Mammary epithelial cell (primary cell): Measurements from ENCODE around the gene COL18A1.

Experiments used
- CTCF ChIP-seq, 2 donors: IDR thresholded peaks in 1 of 2; conservative IDR thresholded peaks in 1 of 2; 2 replicates each; pipeline ENCODE4 v1.5.1; 2011 to 2012; ENCODE audit warnings: inconsistent platforms in 2 of 2, low read length in 2 of 2, mild to moderate bottlenecking in 2 of 2, control low read depth in 1 of 2, low read depth in 1 of 2; ENCODE audit not compliant: insufficient read depth in 1 of 2; ENCODE audit errors: extremely low read depth in 1 of 2
- EZH2 ChIP-seq: IDR thresholded peaks from 2 replicates; pipeline ENCODE4 v1.6.1; 2012; ENCODE audit warnings: low read length, inconsistent platforms, borderline replicate concordance

- no peak for TF ChIP-seq CTCF (conservative IDR thresholded peaks at IDR 0.05 in 1 of 2, IDR thresholded peaks at IDR 0.05 in 1 of 2; ENCODE audit: extremely low read depth in 1 of 2, insufficient read depth in 1 of 2, low read depth in 1 of 2, low read length in 2 of 2)
- no peak for TF ChIP-seq EZH2
Measured at GRCh38 chr21:45472445-45473365, 67.7 kb downstream of the COL18A1 start.
